H7 (cell line): ENCODE results near the gene NOL6. TPM values are rescaled to one million over a fixed set of nuclear protein-coding genes. Genes with fewer than 3 reads are reported as not detected.

Experiments used
- DNase-seq: peaks from one replicate; pipeline ENCODE4 v3.0.0; 2012
- H3K27me3 ChIP-seq: 2 replicates; pipeline ENCODE4 v1.6.0; 2011; ENCODE audit warnings: mild to moderate bottlenecking, low read length; ENCODE audit not compliant: control insufficient read depth, insufficient read depth
- H3K36me3 ChIP-seq: replicated peaks from 2 replicates; pipeline ENCODE4 v1.5.1; 2011; ENCODE audit warnings: low read length; ENCODE audit not compliant: control insufficient read depth, insufficient read depth
- H3K4me3 ChIP-seq: 2 replicates; pipeline ENCODE4 v1.5.1; 2011; ENCODE audit warnings: low read depth, mild to moderate bottlenecking, control low read depth, low read length, moderate library complexity; ENCODE audit not compliant: insufficient read depth
- total RNA-seq: library from RNA; depleted of rRNA; stranded (reverse); fragments of >200 nt; shearing (Covaris generic); gene quantifications from 2 replicates; pipeline ENCODE4 v1.2.3, GENCODE V29; 2014

Gene NOL6
- total RNA-seq, 1 experiment from 2014 or later = 53.9 TPM

DNA sequence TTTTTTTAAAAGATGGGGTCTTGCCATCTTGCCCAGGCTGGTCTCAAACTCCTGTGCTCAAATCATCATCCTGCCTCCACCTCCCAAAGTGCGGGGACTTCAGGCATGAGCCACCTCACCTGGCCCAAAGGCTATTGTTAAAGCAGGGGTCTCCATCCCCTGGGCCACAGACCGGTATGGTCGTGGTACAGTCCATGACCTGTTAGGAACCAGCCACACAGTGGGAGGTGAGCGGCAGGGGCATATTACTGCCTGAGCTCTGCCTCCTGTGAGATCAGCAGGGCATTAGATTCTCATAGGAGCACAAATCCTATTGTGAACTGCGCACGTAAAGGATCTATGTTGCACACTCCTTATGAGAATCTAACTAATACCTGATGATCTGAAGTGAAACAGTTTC, 7.3 kb upstream of the NOL6 start:
- Histone ChIP-seq H3K4me3 (no peak overlapping the region), H3K27me3 (no peaks in the 10 kb centered on the region), H3K36me3 (no peaks in the 10 kb centered on the region)
- DNase-seq = no peak

DNA sequence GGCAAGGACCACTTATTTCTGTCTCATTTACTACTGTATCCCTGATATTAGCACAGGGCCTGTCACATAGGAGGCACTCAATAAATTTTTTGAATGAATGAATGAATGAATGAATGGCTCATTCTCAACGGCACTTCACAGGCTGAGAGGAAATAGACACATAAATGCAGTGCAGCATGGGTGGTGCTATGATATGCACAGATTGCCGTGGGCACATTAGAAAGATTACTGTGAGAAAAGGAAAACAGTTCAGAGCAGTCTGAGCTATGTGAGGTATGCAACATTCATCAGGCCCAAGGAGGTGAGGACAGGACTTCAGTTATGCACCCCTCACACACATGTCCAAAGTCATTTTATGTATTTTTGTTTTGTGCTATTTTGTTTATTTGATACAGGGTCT, 6.4 kb upstream of the NOL6 start:
- no peak for DNase-seq

DNA sequence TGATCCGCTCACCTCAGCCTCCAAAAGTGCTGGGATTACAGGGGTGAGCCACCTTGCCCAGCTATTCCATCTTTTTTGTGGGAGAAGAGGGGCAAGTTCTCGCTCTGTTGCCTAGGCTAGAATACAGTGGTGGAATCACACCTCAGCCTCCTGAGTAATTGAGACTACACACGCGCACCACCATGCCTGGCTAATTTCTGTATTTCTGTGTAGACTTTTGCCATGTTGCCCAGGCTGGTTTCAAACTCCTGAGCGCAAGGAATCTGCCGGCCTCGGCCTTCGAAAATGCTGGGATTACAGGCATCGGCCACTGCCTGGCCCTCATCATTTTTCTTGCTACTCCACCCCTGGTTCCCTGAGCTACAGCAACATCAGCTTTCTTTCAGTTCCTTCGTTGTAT, 2.8 kb upstream of the NOL6 start:
- no peaks in the 10 kb centered on the region for H3K27me3 ChIP-seq
- peaks cover 7% of the 10 kb centered on the region for H3K36me3 ChIP-seq
- no peak for DNase-seq
- no peak overlapping the region for H3K4me3 ChIP-seq

More for the DNA sequence above, 6.4 kb upstream of the NOL6 start:
- no peaks in the 10 kb centered on the region for H3K36me3 ChIP-seq
- no peak overlapping the region for H3K4me3 ChIP-seq
- no peaks in the 10 kb centered on the region for H3K27me3 ChIP-seq

DNA sequence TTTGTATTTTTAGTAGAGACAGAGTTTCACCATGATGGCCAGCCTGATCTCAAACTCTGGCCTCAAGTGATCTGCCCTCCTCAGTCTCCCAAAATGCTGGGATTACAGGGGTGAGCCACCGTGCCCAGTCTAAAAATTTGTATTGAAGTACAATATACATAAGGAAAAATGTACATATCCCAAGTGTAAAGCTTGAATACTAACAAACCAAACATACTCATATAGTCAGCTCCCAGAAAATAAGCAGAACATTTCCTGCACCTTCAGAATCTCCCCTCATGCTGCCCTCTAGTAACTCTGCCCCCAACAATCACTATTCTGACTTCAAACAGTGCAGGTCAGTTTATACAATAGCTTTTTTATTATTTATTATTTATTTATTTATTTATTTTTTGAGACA, 1.6 kb upstream of the NOL6 start:
- H3K27me3 ChIP-seq = no peaks in the 10 kb centered on the region
- H3K4me3 ChIP-seq = no peak overlapping the region
- H3K36me3 ChIP-seq = peaks cover 11% of the 10 kb centered on the region
- DNase-seq = no peak

DNA sequence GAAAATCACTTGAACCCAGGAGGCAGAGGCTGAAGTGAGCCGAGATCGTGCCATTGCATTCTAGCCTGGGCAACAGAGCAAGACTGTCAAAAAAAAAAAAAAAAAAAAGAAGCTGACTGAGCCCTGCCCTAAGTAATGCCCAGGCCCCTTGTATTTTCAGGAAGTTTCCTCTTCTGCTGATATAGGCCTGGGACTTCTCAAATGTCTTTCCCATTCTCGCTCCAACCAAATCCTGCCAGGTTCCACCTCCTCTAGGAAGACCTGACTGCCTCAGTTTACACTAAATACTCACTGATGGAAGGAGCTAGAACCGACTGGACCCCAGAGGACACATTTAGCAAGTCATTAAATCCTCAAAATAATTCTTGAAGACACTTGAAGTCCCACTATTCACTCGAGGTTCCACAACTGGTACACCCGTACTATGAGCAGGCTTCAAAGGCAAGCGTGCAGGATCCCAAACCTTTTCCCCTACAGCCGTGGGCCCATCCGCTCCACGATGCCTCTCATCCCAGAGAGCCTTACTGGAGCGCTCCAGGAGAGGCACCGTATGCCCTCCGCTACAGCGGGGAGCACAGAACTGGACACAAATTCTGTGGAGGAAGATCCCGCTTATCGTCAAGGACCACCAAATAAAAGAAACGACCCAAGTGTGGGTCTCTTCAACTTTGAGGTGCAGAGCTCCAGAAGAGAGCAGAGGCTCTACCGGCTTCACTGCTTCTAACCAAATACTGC, 676 bp downstream of the NOL6 start:
- H3K27me3 ChIP-seq = no peaks in the 10 kb centered on the region
- H3K36me3 ChIP-seq = peaks cover 30% of the 10 kb centered on the region
- peak overlapping the region; percentile 94 for H3K4me3 ChIP-seq
- DNase-seq = peak; percentile 27

DNA sequence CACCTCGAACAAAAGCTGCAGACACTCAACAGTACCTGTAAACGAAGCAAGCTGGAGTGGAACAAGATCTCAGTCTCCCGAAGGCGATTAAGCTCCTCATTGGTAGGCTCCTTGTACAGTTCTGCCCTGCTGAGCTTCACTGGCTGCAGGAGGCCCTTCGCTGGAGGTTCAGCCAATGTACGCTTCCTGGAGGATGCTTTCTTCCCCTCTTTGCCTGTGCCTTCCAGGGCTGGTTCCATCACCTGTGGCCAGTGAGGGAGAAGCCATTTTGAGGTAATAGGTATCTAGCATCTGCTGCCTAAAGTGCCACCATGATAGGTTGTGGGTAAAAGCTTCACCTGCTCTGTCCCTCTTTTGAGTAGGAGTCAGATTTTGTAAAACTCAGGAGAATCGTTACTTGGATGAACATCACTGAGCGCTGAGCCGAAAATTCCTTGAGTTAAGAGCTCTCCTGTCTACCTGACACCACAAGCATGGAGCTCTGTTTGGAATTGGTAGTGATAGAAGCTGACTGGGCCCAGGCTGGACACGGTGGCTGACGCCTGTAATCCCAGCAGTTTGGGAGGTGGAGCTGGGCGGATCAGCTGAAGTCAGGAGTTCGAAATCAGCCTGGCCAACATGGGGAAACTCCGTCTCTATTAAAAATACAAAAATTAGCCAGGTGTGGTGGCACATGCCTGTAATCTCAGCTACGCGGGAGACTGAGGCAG, 1.4 kb downstream of the NOL6 start:
- H3K4me3 ChIP-seq = no peak overlapping the region
- peaks cover 33% of the 10 kb centered on the region for H3K36me3 ChIP-seq
- no peaks in the 10 kb centered on the region for H3K27me3 ChIP-seq
- DNase-seq = peak; percentile 10

DNA sequence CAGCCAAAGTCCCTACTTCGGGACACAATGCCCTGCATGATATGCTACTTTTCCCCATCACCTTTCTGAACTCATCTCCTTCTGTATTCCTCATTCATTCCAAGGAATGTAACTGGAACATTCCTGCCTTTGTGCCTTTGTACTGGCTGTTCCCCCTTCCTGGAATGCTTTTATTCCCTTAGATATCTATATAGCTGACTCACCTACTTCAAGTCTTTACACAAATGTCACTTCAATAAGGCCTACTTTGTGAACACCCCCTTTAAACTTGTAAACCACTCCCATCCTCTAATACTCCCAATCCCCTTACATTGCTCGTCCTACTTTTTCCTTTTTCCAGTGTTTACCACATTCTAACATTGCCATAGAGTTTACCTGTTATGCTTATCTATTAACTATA, 2.4 kb downstream of the NOL6 start:
- H3K27me3 ChIP-seq = no peaks in the 10 kb centered on the region
- H3K36me3 ChIP-seq = peaks cover 40% of the 10 kb centered on the region
- H3K4me3 ChIP-seq = no peak overlapping the region
- no peak for DNase-seq

DNA sequence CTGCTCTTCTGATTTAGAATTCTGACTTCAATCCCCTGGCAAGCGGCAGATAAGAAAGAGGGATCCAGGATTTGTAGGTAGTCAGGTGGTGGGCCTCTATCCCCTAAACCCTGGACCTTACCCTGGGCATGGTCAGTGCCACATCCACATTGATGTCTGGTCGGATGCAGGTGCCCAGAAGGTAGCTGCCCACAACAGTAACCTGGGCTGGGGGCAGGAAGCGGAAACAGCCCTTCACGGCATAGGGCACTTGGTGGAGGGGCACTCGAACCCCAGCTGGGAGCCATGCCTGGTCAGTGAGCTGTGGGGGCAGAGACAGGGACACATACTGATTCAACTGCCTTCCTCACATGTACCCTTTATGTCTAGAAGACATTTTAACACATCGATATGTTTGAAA, 3.8 kb downstream of the NOL6 start:
- peaks cover 55% of the 10 kb centered on the region for H3K36me3 ChIP-seq
- DNase-seq = no peak
- no peak overlapping the region for H3K4me3 ChIP-seq
- no peaks in the 10 kb centered on the region for H3K27me3 ChIP-seq

DNA sequence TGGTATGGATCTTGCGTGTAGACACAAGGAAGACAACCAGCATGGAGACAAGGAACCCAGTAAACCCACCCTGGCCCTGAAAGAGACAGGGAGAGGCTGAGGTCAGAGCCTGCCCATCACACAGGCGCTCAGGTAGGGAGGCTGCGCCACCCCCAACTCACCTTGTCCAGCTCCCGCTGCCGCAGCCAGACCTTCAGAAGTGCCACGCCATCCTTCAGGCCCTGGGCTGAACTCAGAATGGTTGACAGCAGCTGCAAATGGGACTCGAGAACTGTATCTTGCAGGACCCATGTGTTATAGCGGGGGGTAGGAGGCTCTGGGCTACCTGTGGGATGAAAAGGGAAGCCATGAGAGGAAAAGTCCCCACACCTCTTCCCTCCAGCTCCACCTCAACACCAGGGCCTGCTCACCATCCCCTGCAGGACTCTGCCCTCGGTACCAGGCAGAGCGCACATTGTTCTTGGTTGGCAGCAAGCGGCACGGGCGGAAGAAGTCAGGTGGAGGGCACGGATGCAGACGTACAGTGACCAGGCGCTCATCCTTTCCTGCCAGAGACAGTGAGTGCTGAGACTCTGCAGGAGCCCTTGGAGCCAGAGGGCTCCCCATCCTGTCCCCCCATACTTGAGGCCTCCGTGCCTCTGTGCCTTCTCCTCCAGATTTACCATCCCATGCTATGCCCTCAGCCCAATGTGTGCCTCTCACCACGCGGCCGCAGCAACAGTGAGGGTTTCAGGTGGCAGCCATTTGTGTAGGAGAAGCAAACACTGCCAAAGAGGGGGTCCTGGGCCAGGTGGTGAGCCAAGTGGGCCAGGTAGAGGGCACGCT, 4.7 kb downstream of the NOL6 start:
- no peak overlapping the region for H3K4me3 ChIP-seq
- no peaks in the 10 kb centered on the region for H3K27me3 ChIP-seq
- DNase-seq = peak; percentile 22
- peaks cover 63% of the 10 kb centered on the region for H3K36me3 ChIP-seq

DNA sequence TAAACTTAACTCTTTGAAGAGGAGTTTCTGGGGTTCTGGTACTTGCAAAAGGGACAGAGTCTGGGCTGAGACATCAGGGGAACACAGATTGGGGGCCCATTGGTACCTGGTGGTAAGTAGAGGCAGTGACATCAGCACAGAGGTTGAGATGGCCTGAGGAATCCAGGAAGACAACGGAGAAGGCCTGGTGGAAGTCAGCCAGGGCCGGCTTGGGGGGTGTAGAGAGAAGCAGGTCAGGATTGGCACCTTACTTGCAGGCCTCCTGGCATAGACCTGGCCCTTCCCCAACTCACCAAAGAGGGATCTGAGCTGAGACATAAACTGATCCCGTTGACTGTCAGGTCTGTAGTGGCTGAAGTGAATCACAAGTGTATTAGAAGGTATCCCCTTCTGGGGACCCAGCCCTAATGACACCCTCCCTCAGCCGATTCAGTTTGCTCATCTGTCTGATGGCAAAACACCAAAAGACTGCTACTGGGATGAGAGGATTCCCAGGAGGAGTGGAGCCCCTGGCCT, 5.5 kb downstream of the NOL6 start:
- Histone ChIP-seq H3K4me3 (no peak overlapping the region), H3K27me3 (no peaks in the 10 kb centered on the region), H3K36me3 (peaks cover 71% of the 10 kb centered on the region)
- DNase-seq = peak; percentile 15

DNA sequence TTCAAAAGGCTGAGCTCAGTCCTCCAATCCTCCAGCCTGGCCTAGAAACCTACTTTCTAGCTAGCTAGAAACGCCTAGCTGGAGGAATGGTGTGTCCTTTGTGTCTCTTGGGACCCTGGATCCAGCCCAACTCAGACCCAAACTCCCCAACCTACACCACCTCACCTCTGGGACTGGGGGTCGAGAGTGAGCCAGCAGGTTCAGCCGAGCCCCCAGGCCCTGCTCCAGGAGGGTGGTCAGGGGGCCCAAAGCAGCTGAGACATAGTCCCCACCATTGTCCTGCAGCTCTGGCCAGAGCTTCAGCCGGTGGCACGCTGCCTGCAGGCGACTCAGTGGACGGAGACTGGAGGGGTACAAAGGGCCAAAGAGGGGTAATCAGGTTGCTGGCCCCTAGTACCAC, 6.2 kb downstream of the NOL6 start:
- H3K27me3 ChIP-seq = no peaks in the 10 kb centered on the region
- DNase-seq = peak; percentile 29
- H3K36me3 ChIP-seq = peaks cover 77% of the 10 kb centered on the region
- H3K4me3 ChIP-seq = no peak overlapping the region

DNA sequence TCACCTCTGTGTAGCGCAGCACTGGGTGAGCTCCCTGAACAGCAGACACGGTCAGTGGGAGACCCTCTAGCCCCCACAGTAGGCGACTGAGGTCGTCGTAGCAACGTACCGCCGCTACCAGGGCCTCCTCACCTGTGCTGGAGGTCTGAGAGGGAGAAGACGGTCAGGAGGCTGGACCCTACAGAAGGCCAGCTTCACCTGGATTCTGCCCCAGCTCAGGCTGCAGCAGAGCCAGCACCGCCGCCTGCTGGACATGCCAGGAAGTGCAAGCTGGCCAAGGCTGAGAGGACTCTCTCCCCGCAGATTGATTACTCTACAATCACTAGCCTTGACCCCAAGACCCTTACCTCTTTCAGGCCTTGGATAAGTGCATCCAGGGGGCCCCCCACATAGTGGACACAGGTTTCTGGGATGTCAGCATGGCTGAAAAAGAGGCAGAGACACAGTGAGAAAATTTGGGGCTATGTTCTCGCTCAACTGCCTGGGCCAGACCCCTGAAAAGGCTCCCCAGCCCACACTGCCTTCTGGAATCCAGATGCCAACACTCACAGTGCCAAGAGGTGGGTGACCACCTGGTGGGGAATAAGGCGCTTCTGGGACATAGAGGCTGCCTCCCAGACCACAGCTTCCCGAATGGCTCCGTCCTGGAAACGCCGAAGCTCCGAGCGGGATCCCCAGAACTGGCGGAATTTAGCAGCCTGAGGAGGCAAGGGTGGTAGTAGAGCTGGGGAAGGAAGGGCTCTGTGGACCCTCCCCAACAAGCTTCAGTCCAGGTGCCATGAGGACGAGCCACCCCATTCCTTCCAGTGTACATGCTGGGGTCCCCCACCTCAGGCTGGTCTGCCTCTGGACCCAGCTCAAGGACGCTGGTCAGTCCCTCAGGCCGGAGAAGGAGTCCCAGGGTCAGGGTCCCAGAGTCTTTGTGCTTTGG, 6.9 kb downstream of the NOL6 start:
- H3K27me3 ChIP-seq = no peaks in the 10 kb centered on the region
- no peak overlapping the region for H3K4me3 ChIP-seq
- peak; percentile 94 for DNase-seq
- H3K36me3 ChIP-seq = peaks cover 80% of the 10 kb centered on the region

DNA sequence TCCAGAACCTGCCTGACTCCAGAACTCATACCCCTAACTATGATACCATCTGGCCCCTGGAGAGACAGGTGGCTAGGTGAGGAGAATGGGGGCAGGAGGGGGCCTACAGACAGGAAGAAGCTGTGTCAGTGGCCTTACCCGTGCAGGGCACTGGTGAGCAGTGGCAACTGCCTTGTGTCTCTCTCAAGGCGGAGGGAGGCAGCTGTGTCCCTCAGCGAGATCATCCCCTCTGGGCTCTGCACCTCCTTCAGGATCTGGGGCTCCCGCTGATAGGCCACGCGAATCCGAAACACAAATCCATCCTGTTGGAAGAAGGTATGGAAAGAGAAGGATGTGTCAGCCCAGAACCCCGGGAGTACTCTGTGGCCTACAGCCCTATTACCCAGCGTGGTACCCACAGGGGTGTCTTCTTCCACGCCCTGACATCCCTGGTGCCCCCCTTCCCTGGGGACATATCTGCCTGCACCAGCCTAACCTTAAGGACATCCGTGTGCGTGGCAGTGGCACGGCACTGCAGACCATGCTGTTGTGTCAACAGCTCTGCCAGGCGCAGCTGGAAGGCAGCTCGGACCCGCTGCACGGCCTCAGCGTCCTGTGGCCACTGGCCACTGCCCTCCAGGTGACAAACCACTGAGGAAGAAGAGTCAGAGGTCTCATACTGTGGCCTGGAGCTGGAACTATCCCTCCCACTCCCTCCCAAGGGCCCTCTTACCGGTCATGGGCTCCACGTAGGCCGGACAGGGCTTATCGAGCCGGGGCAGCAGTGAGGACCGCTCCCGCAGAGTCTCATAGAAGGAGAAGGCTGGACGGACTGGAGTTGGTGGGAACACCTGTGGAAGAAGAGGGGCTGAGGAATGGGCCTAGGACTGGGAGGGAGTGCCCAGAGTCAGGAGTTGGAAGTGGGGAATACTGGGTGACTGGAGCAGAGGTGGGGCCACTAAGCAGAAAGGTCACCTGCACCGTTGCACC, 7.8 kb downstream of the NOL6 start:
- Histone ChIP-seq H3K36me3 (peaks cover 75% of the 10 kb centered on the region), H3K27me3 (no peaks in the 10 kb centered on the region), H3K4me3 (no peak overlapping the region)
- peak; percentile 28 for DNase-seq
